HK-2 (cell line): ENCODE data around the gene ZSCAN26.

Experiments used
- DNase-seq: peaks from one replicate; pipeline ENCODE4 v3.0.0-alpha.2; 2018; ENCODE audit not compliant: unreplicated experiment

ZSCAN26 gene

GRCh38 chr6:28266962-28267694 is at the start of gene ZSCAN26:
TSS of gene ZSCAN26 (plus strand) at chr6:28267143. CDS start at chr6:28271920, 4,777 bp downstream.
- peak; percentile 85 for DNase-seq

GRCh38 chr6:28217890-28218289 is 49.1 kb upstream of the ZSCAN26 start:
- no peak for DNase-seq

DNA sequence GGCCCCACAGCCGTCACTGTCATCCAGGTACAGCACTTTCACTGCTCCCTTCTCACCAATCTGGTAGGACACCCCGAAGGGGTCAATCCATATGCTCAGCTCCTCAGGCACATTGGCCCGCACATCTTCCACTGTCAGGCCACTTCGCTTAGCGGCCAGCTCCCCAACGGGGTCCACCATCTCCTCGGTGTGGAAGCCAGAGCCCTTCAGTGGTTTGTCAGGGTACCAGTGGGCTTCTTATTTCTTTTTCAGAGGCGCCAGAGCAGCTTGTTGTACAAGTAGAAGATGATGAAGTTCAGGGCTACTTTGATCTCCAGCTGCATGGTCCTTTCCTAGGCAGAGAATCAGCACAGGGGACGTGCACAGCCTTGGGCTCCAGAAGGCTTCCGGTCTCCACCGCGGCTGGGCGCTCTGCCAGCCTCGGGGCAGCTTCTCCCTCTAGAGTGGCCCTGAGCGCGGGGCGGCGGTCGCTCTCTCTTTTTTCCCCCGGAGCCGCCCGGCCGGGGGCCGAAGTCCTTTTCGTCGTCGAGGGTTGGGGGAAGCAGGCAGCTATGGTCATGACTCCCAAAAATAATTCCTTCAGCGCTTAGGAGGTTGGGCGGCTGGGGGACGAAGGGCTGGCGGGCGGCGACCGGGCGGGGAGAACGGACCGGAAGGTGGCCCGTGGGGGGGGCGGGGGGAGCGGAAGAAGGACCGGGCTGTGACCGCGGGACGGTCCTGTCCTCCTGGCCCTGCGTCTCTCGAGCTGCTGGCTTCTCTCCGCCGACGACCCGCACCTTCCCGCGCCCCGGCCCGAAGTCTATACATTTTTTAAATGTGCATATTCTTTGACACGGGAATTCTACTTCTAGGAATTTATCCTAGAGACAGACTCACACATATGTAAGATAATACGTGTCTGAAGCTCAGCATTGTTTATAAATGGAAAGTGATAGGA is 48.4 kb upstream of the ZSCAN26 start:
- peak; percentile 75 for DNase-seq

DNA sequence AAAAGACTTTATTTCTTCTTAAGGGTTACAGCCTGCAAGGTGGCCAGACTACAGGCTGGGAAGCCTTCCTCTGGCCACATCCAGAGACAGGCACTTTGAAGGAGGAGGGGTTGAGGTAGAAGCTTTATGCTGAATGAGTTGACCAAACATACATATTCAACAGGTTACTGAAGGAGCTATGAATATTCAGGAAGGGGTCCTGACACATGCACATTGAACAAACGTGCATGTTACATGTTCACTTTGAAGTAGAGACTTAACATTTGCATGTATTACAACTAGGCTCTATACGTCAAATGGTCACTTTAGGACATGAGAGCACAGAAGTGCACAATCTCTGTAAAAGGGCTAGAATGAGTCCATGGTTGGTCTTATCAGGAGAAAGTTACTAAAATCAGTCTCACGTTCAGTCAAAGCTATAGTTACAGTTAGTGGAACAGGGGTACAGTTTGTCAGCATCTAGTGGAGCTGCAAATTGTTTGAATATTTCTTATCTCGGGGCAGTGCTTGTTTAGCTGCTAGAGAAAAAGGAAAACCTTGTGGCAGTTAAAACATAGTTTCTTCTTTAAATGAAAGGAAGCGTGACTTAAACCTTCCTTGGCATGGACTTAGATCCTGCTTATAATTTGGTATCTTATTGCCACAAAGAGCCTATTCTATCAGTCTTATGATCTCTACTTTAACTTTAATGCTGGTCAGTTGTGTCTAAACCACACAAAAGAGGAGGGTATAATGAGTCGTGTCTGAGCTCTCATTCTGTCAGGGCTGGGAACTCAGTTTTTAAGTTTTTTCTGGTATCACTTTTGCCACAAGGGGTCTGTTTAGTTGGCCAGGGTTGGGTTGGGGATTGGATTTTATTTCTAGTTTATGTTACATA is 46.4 kb upstream of the ZSCAN26 start:
- DNase-seq: no peak

DNA sequence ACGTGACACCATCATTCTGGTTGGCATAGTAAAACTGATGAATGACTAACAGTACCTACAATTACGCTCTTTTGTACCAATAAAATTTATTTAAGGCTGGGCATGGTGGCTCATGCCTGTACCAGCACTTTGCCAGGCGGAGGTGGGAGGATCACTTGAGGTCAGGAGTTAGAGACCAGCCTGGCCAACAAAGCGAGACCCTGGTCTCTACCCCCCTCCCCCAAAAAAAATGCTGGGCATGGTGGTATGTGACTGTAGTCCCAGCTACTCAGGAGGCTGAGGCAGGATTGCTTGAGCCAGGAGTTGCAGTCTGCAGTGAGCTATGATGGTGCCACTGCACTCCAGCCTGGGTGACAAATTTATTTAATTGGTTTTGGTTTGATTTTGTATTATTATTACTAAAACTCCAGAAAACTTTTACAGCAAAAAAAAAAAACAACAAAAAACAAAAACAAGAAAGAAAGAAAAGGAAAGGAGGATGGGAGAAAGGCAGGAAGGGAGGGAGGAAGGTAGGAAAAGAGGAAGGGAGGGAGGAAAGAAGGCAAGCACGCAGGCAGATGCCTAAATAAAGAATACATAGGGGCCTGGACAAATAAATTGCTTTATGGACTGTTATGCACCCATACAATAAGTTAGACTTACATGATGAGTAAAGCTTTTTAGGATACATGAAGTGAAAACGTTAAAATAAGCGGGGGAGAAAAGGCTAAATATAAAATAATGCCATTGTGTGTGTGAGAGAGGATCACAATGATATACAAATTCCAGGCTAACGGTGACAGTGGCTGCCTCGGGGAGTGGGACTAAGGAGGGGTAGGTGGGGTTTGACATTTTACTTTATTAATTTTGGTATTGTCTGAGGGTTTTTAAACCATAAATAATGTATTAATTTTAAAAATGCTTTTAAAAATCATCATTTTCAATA is 42.5 kb upstream of the ZSCAN26 start:
- no peak for DNase-seq

DNA sequence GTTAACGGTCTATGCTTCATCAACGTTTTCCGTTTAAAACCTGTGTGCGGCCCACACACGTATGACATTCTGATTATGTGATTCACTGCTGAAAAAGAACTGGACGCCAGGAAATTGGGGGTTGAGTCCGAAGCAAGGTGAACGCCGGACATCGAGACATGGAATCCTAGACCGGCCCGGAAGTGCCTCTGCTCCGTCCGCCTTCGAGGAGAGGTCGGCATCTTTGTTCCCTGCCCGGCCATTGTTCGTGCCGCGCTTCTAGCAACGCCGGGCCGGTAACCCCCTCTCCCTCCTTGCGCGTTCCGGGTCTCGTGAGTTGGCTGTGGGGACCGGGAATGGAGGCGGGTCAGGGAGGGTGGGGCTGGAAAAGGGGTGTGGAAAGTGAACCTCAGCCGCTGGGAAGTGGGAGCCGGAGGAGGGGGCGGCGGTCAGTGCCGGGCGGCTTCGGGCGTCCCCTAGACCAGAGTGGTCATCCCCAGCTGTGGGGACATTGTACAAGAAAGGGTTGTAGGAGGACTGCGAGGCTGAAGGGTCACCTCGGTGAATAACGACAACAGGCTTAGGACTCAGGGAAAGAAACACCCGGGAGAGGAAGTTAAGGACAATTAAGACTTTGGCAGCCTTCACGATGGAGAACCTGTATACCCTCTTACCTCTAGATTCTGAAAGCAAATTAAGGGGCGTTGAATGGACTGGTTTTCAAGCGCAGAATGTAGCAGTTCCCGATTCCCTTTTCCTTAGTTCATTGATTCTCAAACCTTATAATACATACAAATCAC is 41.7 kb upstream of the ZSCAN26 start, which contains the start of gene ZSCAN9:
Gene ZSCAN9 (plus strand): TSS at position 220 of the 779 bp plus-strand sequence. CDS start 1,810 bp downstream, outside the sequence.
- DNase-seq: peak; percentile 89

GRCh38 chr6:28226460-28226859 is 40.5 kb upstream of the ZSCAN26 start:
- no peak for DNase-seq

DNA sequence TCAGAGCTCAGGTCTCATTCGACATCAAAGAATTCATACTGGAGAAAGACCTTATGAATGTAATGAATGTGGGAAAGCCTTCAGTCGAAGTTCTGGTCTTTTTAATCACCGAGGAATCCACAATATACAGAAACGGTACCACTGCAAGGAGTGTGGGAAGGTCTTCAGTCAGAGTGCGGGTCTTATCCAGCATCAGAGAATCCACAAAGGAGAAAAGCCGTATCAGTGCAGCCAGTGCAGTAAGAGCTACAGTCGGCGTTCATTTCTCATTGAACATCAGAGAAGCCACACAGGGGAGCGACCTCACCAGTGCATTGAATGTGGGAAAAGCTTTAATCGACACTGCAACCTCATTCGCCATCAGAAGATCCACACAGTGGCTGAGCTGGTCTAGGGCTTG is 34.2 kb upstream of the ZSCAN26 start:
- no peak for DNase-seq

DNA sequence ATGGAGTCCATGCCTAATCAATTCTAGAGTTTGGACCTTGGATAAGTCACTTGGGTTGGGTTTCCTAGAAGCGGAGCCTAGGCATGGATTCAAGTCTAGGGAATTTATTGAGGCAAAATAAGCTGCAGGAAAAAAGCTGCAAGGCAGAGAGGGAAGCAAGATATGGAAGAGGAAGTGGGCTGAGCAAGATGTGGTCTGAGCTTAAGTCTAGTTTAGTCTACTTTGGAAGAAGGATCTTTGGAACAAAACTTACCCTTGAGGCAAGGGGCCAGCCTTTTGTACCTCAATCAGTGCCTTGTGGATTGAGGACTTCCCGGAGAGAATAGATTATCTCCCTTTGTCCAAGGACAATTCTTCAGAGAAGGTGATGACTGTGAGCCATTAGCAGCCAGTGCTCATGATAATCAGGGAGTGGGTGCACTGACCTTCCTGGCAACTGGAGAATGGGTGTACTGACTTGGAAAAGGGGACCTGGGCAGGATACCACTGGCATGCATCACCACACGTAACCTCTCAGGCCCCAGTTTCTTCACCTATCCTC is 31.0 kb upstream of the ZSCAN26 start:
- DNase-seq: no peak

DNA sequence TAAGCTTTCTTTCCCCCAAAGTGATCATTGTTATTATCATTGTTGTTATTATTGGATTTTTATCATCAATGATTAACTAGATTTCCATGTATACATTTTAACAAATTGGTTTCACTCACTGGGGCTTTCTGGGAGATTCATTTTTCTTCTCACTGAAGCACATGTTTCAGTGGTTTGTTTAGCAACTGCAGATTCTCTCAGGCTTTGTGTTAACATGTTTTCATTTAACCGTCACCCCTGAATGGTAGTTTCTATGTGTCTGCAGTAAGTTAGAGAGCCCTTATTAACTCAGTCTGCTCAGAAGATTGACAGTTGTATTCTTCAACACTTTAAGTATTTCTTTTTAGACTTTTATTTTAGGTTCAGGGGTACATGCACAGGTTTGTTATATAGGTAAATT is 27.3 kb upstream of the ZSCAN26 start:
- no peak for DNase-seq

- DNase-seq: no peak
Measured at GRCh38 chr6:28240471-28240870, 26.5 kb upstream of the ZSCAN26 start.

GRCh38 chr6:28243946-28244345 is 23.0 kb upstream of the ZSCAN26 start:
- DNase-seq: no peak

GRCh38 chr6:28245206-28245941 is 21.6 kb upstream of the ZSCAN26 start:
- no peak for DNase-seq

DNA sequence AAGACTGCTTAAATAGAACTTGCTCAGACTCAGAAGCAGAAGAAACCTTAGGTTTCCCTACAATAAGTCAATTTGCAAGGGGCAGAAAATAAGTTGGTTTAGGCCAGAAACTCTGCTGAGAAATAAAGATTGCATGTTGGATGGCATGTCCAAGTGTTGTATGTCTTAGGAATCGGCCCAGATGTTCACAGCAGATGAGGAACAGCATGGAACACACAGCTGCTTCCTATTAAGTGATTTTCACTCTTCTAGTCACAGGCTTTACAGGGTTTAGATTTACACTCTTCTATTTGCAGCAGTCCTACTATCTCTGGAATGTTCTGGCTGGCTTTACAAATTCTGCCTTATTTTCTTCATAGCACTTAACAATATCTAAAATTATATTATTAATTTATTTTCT is 18.0 kb upstream of the ZSCAN26 start:
- DNase-seq: no peak

DNA sequence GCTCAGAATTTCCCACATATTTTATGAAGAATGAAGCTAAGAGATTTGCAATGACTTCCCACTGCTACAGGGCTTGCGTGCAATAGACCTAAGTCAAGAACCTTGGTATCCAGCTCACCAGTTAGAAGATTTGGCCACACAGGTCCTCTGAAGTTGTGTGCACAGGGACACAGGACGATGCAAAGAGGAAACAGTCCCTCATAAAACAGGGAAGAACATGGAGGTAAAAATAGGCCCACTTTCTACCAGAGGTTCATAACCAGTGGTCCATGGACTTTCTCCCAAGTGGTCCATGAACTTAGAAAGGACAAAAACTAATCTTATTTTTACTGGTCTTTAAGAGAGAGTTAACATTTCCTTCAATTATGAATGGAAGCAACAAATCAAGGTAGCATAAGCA is 16.2 kb upstream of the ZSCAN26 start:
- DNase-seq: no peak

- peak; percentile 31 for DNase-seq
Measured at GRCh38 chr6:28251661-28252008, 15.3 kb upstream of the ZSCAN26 start.

- peak; percentile 72 for DNase-seq
Measured at GRCh38 chr6:28252009-28252975, 14.7 kb upstream of the ZSCAN26 start, which contains the start of gene ZKSCAN4. TSS of gene ZKSCAN4 (minus strand) at chr6:28252269. CDS start at chr6:28251980, 289 bp downstream.

GRCh38 chr6:28254121-28254519 is 12.8 kb upstream of the ZSCAN26 start:
- DNase-seq: no peak
